Endodermal cell (in vitro differentiated cells): ENCODE data around the gene LRP1-AS. TPM values are rescaled to one million over a fixed set of nuclear protein-coding genes. Genes with fewer than 3 reads are reported as not detected.
A peak's percentile ranks its signal among the peaks of the same experiment; 100 is the strongest.

Experiments used
- DNase-seq: peaks from one replicate; pipeline ENCODE4 v3.0.0-alpha.2; 2017
- H3K27ac ChIP-seq: 2 replicates; pipeline ENCODE4 v1.5.1; 2013; ENCODE audit warnings: mild to moderate bottlenecking, low read depth, low read length, moderate library complexity
- H3K27me3 ChIP-seq: 2 replicates; pipeline ENCODE4 v1.6.1; 2013; ENCODE audit warnings: mild to moderate bottlenecking, low read length, moderate library complexity; ENCODE audit not compliant: insufficient read depth, control insufficient read depth, poor library complexity, severe bottlenecking
- H3K36me3 ChIP-seq: 2 replicates; pipeline ENCODE4 v1.7.0; 2013; ENCODE audit warnings: mild to moderate bottlenecking, low read length, moderate library complexity; ENCODE audit not compliant: control insufficient read depth, insufficient read depth
- H3K4me1 ChIP-seq: one replicate; pipeline ENCODE4 v1.7.0; 2013; ENCODE audit warnings: low read length; ENCODE audit not compliant: control insufficient read depth, insufficient read depth
- H3K4me3 ChIP-seq: 2 replicates; pipeline ENCODE4 v1.5.1; 2013; ENCODE audit warnings: mild to moderate bottlenecking, low read length, moderate library complexity
- H3K9ac ChIP-seq: 2 replicates; pipeline ENCODE4 v1.6.1; 2013; ENCODE audit warnings: mild to moderate bottlenecking, low read length, moderate library complexity; ENCODE audit not compliant: poor library complexity, severe bottlenecking; ENCODE audit errors: extremely low read depth
- H3K9me3 ChIP-seq: 2 replicates; pipeline ENCODE4 v1.6.1; 2013; ENCODE audit warnings: mild to moderate bottlenecking, low read length, moderate library complexity; ENCODE audit not compliant: control insufficient read depth
- H3K27ac Mint-ChIP-seq: 2 replicates; pipeline ENCODE4 v1.8.0; 2020; ENCODE audit warnings: mixed read lengths
- H3K27me3 Mint-ChIP-seq: 2 replicates; pipeline ENCODE4 v1.8.0; 2021; ENCODE audit warnings: mild to moderate bottlenecking, mixed read lengths; ENCODE audit not compliant: insufficient read depth
- H3K36me3 Mint-ChIP-seq: 2 replicates; pipeline ENCODE4 v1.8.0; 2020; ENCODE audit warnings: low read depth, mixed read lengths
- H3K4me1 Mint-ChIP-seq: 2 replicates; pipeline ENCODE4 v1.8.0; 2020; ENCODE audit warnings: mixed read lengths
- H3K4me3 Mint-ChIP-seq: 2 replicates; pipeline ENCODE4 v1.8.0; 2020; ENCODE audit warnings: mild to moderate bottlenecking, moderate library complexity, mixed read lengths
- H3K9me3 Mint-ChIP-seq: 2 replicates; pipeline ENCODE4 v1.8.0; 2020; ENCODE audit warnings: mild to moderate bottlenecking, mixed read lengths
- WGBS, 2 experiments: methylation state at CpG; one replicate each; pipeline versions ENCODE4 v1.1.5 to v1.1.7; 2013; ENCODE audit warnings: missing lambda C conversion rate in 2 of 2, mixed read lengths in 1 of 2; ENCODE audit not compliant: insufficient coverage in 1 of 2, insufficient read length in 1 of 2; 5-methylcytosine and 5-hydroxymethylcytosine counted together
- total RNA-seq, 2 donors: library from RNA; stranded (reverse); fragmentation: NEBNext Ultra II Directional in 1 of 2; extraction: Animal tissue kit (Norgen Biotek cat#: 25700) in 1 of 2; gene quantifications; 2 replicates in 1 of 2; 3 replicates in 1 of 2; pipeline ENCODE4 v1.2.1, GENCODE V29; 2021
- TF ChIP-seq, protein P1 (sequence below): fragments of 200-600 bp; sonication (generic); conservative IDR thresholded peaks from 2 replicates; pipeline ENCODE4 v1.5.0; 2021; ENCODE audit warnings: antibody characterized with exemption, mild to moderate bottlenecking

Gene LRP1-AS
- total RNA-seq, 2 donors from 2014 or later: not detected

- peaks cover 57% of the 10 kb centered on the region for H3K36me3 Mint-ChIP-seq
- Histone ChIP-seq H3K9ac (no peak overlapping the region), H3K36me3 (peaks cover 19% of the 10 kb centered on the region), H3K9me3 (no peaks in the 10 kb centered on the region), H3K4me1 (peaks cover 5% of the 10 kb centered on the region), H3K27me3 (no peaks in the 10 kb centered on the region), H3K4me3 (no peak overlapping the region), H3K27ac (no peak overlapping the region)
- TF ChIP-seq, protein P1, sequence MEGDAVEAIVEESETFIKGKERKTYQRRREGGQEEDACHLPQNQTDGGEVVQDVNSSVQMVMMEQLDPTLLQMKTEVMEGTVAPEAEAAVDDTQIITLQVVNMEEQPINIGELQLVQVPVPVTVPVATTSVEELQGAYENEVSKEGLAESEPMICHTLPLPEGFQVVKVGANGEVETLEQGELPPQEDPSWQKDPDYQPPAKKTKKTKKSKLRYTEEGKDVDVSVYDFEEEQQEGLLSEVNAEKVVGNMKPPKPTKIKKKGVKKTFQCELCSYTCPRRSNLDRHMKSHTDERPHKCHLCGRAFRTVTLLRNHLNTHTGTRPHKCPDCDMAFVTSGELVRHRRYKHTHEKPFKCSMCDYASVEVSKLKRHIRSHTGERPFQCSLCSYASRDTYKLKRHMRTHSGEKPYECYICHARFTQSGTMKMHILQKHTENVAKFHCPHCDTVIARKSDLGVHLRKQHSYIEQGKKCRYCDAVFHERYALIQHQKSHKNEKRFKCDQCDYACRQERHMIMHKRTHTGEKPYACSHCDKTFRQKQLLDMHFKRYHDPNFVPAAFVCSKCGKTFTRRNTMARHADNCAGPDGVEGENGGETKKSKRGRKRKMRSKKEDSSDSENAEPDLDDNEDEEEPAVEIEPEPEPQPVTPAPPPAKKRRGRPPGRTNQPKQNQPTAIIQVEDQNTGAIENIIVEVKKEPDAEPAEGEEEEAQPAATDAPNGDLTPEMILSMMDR: no peak
- H3K27me3 Mint-ChIP-seq: no peaks in the 10 kb centered on the region
- 92 to 98% methylated on average over 10 of the region's 11 CpGs for WGBS, 2 experiments
- H3K4me3 Mint-ChIP-seq: no peak overlapping the region
- no peak for DNase-seq
- no peaks in the 10 kb centered on the region for H3K4me1 Mint-ChIP-seq
- peak overlapping the region; percentile 68 for H3K27ac Mint-ChIP-seq
- no peaks in the 10 kb centered on the region for H3K9me3 Mint-ChIP-seq
Observed at GRCh38 chr12:57099047-57099714, 48.2 kb downstream of the LRP1-AS start.

DNA sequence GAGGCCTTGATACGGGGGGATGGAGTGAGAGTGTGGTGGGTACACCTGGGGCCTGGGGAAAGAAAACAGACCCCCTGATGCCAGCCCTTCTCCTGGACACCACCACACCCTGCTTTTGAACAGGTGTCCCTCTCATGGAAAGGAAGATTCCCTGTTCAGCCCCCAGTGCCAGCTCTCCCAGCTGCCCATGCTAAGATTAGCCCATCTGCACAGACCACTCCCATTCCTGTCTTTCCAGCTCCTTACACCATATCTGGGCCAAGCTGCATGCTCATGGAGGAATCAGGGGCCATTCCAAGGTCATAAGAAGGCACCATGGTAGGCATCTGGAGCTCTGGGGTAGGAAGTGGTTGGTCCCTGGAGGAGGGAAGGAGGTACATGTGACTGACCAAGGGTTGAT is 48.9 kb downstream of the LRP1-AS start:
- Histone ChIP-seq H3K27ac (no peak overlapping the region), H3K4me1 (peaks cover 5% of the 10 kb centered on the region), H3K36me3 (peaks cover 19% of the 10 kb centered on the region), H3K9ac (no peak overlapping the region), H3K9me3 (no peaks in the 10 kb centered on the region), H3K4me3 (no peak overlapping the region), H3K27me3 (no peaks in the 10 kb centered on the region)
- Mint-ChIP-seq H3K36me3 (peaks cover 55% of the 10 kb centered on the region), H3K27ac (no peak overlapping the region), H3K27me3 (no peaks in the 10 kb centered on the region), H3K9me3 (no peaks in the 10 kb centered on the region), H3K4me3 (no peak overlapping the region), H3K4me1 (peaks cover 3% of the 10 kb centered on the region)
- DNase-seq: no peak
- TF ChIP-seq, protein P1: no peak
- 90 to 100% methylated on average over 1 of the region's 1 CpG for WGBS, 2 experiments

GRCh38 chr12:57097554-57097835 is 49.9 kb downstream of the LRP1-AS start:
- H3K36me3 ChIP-seq: peaks cover 19% of the 10 kb centered on the region
- H3K27ac Mint-ChIP-seq: no peak overlapping the region
- H3K4me1 ChIP-seq: peaks cover 3% of the 10 kb centered on the region
- no peak overlapping the region for H3K4me3 Mint-ChIP-seq
- TF ChIP-seq, protein P1: no peak
- no peak overlapping the region for H3K4me3 ChIP-seq
- no peaks in the 10 kb centered on the region for H3K9me3 ChIP-seq
- peaks cover 5% of the 10 kb centered on the region for H3K4me1 Mint-ChIP-seq
- no peak overlapping the region for H3K27ac ChIP-seq
- no peak for DNase-seq
- H3K9ac ChIP-seq: no peak overlapping the region
- WGBS, 2 experiments: 87 to 95% methylated on average over 8 of the region's 8 CpGs
- H3K36me3 Mint-ChIP-seq: peaks cover 59% of the 10 kb centered on the region
- H3K27me3 ChIP-seq: no peaks in the 10 kb centered on the region
- H3K9me3 Mint-ChIP-seq: no peaks in the 10 kb centered on the region
- no peaks in the 10 kb centered on the region for H3K27me3 Mint-ChIP-seq
